ENCODE data around the gene METRN.

DNA sequence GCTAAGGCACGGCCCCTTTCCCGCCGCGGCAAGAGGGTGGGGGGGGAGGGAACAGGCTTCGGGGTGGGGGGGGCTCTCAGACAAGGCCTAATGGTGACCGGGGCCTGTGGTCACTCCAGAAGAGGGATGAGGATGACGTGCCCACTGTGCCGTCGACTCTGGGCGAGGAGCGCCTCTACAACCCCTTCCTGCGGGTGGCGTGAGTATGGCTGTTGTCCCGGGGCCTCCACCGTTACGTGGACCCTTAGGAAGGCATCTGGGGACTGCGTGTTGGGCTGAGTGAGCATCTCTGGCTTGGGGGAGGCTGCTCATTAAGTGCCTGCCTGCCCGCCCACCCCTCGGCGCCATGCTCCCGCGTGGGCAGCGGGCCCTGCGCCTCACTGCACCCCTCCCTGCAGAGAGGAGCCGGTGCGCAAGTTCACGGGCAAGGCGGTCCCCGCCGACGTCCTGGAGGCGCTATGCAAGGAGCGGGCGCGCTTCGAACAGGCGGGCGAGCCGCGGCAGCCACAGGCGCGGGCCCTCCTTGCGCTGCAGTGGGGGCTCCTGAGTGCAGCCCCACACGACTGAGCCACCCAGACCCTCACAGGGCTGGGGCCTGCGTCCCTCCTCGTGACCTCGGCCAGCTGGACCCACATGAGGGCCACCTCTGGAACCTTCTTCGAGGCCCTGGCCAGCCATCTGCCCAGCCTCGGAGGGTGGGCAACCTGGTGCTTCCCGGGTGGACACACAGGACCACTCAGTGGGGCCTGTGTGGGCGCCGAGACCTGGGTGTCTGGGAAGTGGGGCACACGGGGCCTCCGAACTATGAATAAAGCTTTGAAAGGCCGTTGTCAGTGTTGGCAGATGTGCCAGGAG, 14.2 kb downstream of the METRN start:
- no peak for TF ChIP-seq POLR2A (IDR thresholded peaks at IDR 0.05)
- TF ChIP-seq, protein P1, sequence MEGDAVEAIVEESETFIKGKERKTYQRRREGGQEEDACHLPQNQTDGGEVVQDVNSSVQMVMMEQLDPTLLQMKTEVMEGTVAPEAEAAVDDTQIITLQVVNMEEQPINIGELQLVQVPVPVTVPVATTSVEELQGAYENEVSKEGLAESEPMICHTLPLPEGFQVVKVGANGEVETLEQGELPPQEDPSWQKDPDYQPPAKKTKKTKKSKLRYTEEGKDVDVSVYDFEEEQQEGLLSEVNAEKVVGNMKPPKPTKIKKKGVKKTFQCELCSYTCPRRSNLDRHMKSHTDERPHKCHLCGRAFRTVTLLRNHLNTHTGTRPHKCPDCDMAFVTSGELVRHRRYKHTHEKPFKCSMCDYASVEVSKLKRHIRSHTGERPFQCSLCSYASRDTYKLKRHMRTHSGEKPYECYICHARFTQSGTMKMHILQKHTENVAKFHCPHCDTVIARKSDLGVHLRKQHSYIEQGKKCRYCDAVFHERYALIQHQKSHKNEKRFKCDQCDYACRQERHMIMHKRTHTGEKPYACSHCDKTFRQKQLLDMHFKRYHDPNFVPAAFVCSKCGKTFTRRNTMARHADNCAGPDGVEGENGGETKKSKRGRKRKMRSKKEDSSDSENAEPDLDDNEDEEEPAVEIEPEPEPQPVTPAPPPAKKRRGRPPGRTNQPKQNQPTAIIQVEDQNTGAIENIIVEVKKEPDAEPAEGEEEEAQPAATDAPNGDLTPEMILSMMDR (IDR thresholded peaks at IDR 0.05): no peak

All from adrenal gland (tissue), 5 donors.